ENCODE measurements around the gene XIRP2.

DNA sequence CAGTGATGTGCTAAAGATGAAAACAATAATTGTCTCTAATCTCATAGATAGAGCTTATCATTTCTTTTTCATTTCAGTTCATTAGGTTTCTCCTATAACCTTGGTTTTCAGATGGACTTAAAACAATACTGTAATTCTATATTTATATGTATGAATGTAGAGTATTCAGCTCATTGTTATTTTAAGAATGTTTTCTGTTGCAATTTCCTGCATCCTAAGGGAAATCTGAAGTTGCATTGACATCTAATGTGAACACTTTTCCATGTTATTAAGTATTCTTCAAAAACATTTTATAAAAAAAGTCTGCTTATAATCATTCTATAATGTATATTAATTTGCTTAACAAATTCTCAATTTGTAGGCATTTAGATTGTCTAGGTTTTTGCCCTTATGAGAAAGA is 288.9 kb downstream of the XIRP2 start:
- TF ChIP-seq MYC (IDR thresholded peaks at IDR 0.05; ENCODE audit: insufficient read depth, insufficient read length, insufficient replicate concordance, low read length, severe bottlenecking) (no peak), EP300 (IDR thresholded peaks at IDR 0.05; ENCODE audit: borderline replicate concordance in 1 of 2, control insufficient read depth in 1 of 2, low read depth in 2 of 2, low read length in 2 of 2) (no peak), E4F1 (IDR thresholded peaks at IDR 0.05; ENCODE audit: borderline replicate concordance, partially characterized antibody) (no peak), PRDM15 (CRISPR knock-in tag; IDR thresholded peaks at IDR 0.05) (no peak), CTCF (IDR thresholded peaks at IDR 0.05 in 2 of 3, conservative IDR thresholded peaks at IDR 0.05 in 1 of 3; ENCODE audit: control insufficient read depth in 2 of 3, extremely low read depth in 1 of 3, insufficient read depth in 1 of 3, low read depth in 3 of 3, low read length in 3 of 3) (no peak), REST (IDR thresholded peaks at IDR 0.05; ENCODE audit: low read depth, low read length) (no peak), FOS (IDR thresholded peaks at IDR 0.05; ENCODE audit: borderline replicate concordance, extremely low read depth, insufficient read length) (no peak)
- TF ChIP-seq, protein P1, sequence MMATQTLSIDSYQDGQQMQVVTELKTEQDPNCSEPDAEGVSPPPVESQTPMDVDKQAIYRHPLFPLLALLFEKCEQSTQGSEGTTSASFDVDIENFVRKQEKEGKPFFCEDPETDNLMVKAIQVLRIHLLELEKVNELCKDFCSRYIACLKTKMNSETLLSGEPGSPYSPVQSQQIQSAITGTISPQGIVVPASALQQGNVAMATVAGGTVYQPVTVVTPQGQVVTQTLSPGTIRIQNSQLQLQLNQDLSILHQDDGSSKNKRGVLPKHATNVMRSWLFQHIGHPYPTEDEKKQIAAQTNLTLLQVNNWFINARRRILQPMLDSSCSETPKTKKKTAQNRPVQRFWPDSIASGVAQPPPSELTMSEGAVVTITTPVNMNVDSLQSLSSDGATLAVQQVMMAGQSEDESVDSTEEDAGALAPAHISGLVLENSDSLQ (IDR thresholded peaks at IDR 0.05): no peak
